Spleen (tissue), 11 donors: ENCODE data around the gene GAS7. TPM values are rescaled to one million over a fixed set of nuclear protein-coding genes. Genes with fewer than 3 reads are reported as not detected.

Experiments used
- DNase-seq: peaks from one replicate; pipeline ENCODE4 v3.0.0-alpha.2; 2020
- H3K27ac ChIP-seq, 8 donors: fragments of 200-600 bp; sonication (generic) in 7 of 8; 1 replicate in 4 of 8; 2 replicates in 4 of 8; pipeline versions ENCODE4 v1.5.0 to v1.8.0; 2016 to 2021; ENCODE audit warnings: inconsistent platforms in 4 of 8, mild to moderate bottlenecking in 4 of 8, moderate library complexity in 1 of 8
- H3K27me3 ChIP-seq, 7 donors: fragments of 200-600 bp; sonication (generic) in 6 of 7; replicated peaks in 1 of 7; 1 replicate in 4 of 7; 2 replicates in 3 of 7; pipeline versions ENCODE4 v1.5.0 to v1.8.0; 2016 to 2021; ENCODE audit warnings: inconsistent platforms in 3 of 7, mild to moderate bottlenecking in 1 of 7
- H3K36me3 ChIP-seq, 6 donors: fragments of 200-600 bp; sonication (generic) in 5 of 6; 1 replicate in 4 of 6; 2 replicates in 2 of 6; pipeline versions ENCODE4 v1.5.0 to v1.8.0; 2016 to 2021; ENCODE audit warnings: inconsistent platforms in 2 of 6
- H3K4me1 ChIP-seq, 6 donors: fragments of 200-600 bp; sonication (generic) in 5 of 6; 1 replicate in 3 of 6; 2 replicates in 3 of 6; pipeline versions ENCODE4 v1.5.0 to v1.8.0; 2016 to 2021; ENCODE audit warnings: inconsistent platforms in 3 of 6
- H3K4me3 ChIP-seq, 8 donors: fragments of 200-600 bp; sonication (generic) in 7 of 8; 1 replicate in 4 of 8; 2 replicates in 4 of 8; pipeline versions ENCODE4 v1.5.0 to v1.8.0; 2016 to 2021; ENCODE audit warnings: inconsistent platforms in 4 of 8, mild to moderate bottlenecking in 4 of 8, moderate library complexity in 2 of 8
- H3K9me3 ChIP-seq, 8 donors: fragments of 200-600 bp; sonication (generic) in 7 of 8; 1 replicate in 4 of 8; 2 replicates in 4 of 8; pipeline versions ENCODE4 v1.5.0 to v1.8.0; 2016 to 2021; ENCODE audit warnings: inconsistent platforms in 4 of 8
- CTCF ChIP-seq, 11 experiments: fragments of 200-600 bp in 7 of 11; fragments of 450-650 bp in 4 of 11; sonication (generic) in 4 of 11; IDR thresholded peaks in 8 of 11; conservative IDR thresholded peaks in 3 of 11; 1 replicate in 7 of 11; 2 replicates in 4 of 11; pipeline versions ENCODE4 v1.4.0 to v1.8.0; 2016 to 2021; ENCODE audit warnings: antibody characterized with exemption in 11 of 11, inconsistent platforms in 4 of 11, mild to moderate bottlenecking in 1 of 11
- POLR2A ChIP-seq, 3 donors: fragments of 450-650 bp; IDR thresholded peaks; one replicate each; pipeline ENCODE4 v1.5.1; 2017; ENCODE audit warnings: antibody characterized with exemption in 3 of 3, mild to moderate bottlenecking in 1 of 3
- POLR2AphosphoS5 ChIP-seq, 3 donors: sonication (generic); formaldehyde crosslinking; IDR thresholded peaks; one replicate each; pipeline ENCODE4 v1.5.1; 2017; ENCODE audit warnings: antibody characterized with exemption in 3 of 3
- WGBS, 5 donors: extraction: QIAGEN DNeasy Blood & Tissue Kit in 3 of 5; methylation state at CpG; one replicate each; pipeline versions ENCODE4 v1.1.5 to v1.1.7; 2013 to 2018; 5-methylcytosine and 5-hydroxymethylcytosine counted together
- intact Hi-C: fragments of 100-400 bp; cut with DNase I; formaldehyde crosslinking; loops from one replicate; pipeline ENCODE4 v1.15.0; 2023; ENCODE audit warnings: low total_unique reads
- polyA plus RNA-seq, 3 donors: library from polyadenylated mRNA; stranded (reverse); fragments of 200-250 nt; gene quantifications; one replicate each; pipeline ENCODE4 v1.2.1, GENCODE V29; 2013
- total RNA-seq, 7 donors: library from RNA; depleted of rRNA in 3 of 7; stranded (reverse); fragments of >200 nt in 3 of 7; fragmentation: NEBNext Ultra II Directional in 4 of 7; extraction: Animal tissue kit (Norgen Biotek cat#: 25700) in 4 of 7; gene quantifications; one replicate each; pipeline versions ENCODE4 v1.1.0 to v1.2.1, GENCODE V29; 2016 to 2021
- donor health status: healthy with polysubstance abuse.
- donor health status: DM: no; HTN: no; CAD: no; lungs with moderate emphysema.
- donor health status: DM: no; HTN: no; CAD: no.
- donor health status: Bipolar disorder and iron deficiency.
- donor health status: healthy.
- donor health status: DM: no; HTN: no; CAD: no.
- donor health status: DM: yes; HTN: yes; CAD: no.

The GAS7 gene
- total and polyA plus RNA-seq, 10 donors: 4.1 to 127 (median 60.9) TPM

GRCh38 chr17:10041287-10041612 lies 157.2 kb downstream of the GAS7 start:
- H3K9me3 ChIP-seq: no peaks in the 10 kb centered on the region
- H3K36me3 ChIP-seq: no peaks in the 10 kb centered on the region
- TF ChIP-seq POLR2A (IDR thresholded peaks at IDR 0.05) (no peak), CTCF (IDR thresholded peaks at IDR 0.05 in 8 of 11, conservative IDR thresholded peaks at IDR 0.05 in 3 of 11) (no peak), POLR2AphosphoS5 (IDR thresholded peaks at IDR 0.05) (no peak)
- H3K4me3 ChIP-seq: no peak overlapping the region
- no peak for DNase-seq
- no peaks in the 10 kb centered on the region for H3K27me3 ChIP-seq
- WGBS, 5 donors: 56 to 70% (median 63%) methylated on average over 4 of the region's 4 CpGs
- peaks cover 0 to 60% (median 17%) of the 10 kb centered on the region in 6 donors for H3K4me1 ChIP-seq
- H3K27ac ChIP-seq: no peak overlapping the region
- intact Hi-C loops: no loop called here

- DNase-seq: peak; percentile 87
- Histone ChIP-seq H3K4me3 (peak overlapping the region in 3 of 8 donors; percentile 25 to 40 (median 28)), H3K4me1 (peaks cover 14 to 85% (median 40%) of the 10 kb centered on the region in 6 donors), H3K27me3 (no peaks in the 10 kb centered on the region), H3K9me3 (no peaks in the 10 kb centered on the region), H3K27ac (peak overlapping the region in 7 of 8 donors; percentile 59 to 88 (median 76)), H3K36me3 (no peaks in the 10 kb centered on the region)
- intact Hi-C loops: no loop called here
- 38 to 68% (median 43%) methylated on average over 10 to 11 of the region's 11 CpGs for WGBS, 5 donors
- no peak for TF ChIP-seq POLR2A (IDR thresholded peaks at IDR 0.05)
- peak; percentile 51 to 75 (median 58) for TF ChIP-seq POLR2AphosphoS5 (IDR thresholded peaks at IDR 0.05)
- TF ChIP-seq CTCF (IDR thresholded peaks at IDR 0.05 in 8 of 11, conservative IDR thresholded peaks at IDR 0.05 in 3 of 11): no peak
These were observed 161.8 kb downstream of the GAS7 start for GRCh38 chr17:10036511-10037061.

DNA sequence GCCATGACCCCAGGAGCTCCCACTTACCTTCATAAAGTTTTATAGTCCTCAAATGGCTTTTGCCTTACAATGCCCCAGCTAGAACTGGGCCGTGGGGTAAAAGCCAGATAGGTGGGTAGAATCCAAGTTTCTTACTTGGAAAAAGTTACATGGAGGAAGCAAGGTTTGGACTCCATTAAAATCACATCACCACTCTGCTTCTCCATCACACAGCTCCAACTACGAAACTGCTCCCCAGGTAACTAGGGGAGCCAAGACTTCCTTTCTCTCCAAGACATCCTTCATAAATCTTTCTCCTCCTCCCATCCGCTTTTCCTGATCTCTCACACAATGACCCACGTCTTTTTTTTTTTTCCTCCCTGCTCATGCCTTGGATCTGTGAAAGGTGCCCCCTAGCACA lies 162.5 kb downstream of the GAS7 start:
- no peak for TF ChIP-seq POLR2AphosphoS5 (IDR thresholded peaks at IDR 0.05)
- no peak for TF ChIP-seq CTCF (IDR thresholded peaks at IDR 0.05 in 8 of 11, conservative IDR thresholded peaks at IDR 0.05 in 3 of 11)
- TF ChIP-seq POLR2A (IDR thresholded peaks at IDR 0.05): no peak
- H3K36me3 ChIP-seq: no peaks in the 10 kb centered on the region
- WGBS, 5 donors: 78 to 87% (median 86%) methylated on average over 4 of the region's 4 CpGs
- H3K9me3 ChIP-seq: no peaks in the 10 kb centered on the region
- intact Hi-C loops: no loop called here
- H3K4me3 ChIP-seq: peak overlapping the region in 4 of 8 donors; percentile 4 to 40 (median 26)
- no peaks in the 10 kb centered on the region for H3K27me3 ChIP-seq
- peak overlapping the region in 7 of 8 donors; percentile 59 to 88 (median 76) for H3K27ac ChIP-seq
- peaks cover 14 to 85% (median 44%) of the 10 kb centered on the region in 6 donors for H3K4me1 ChIP-seq
- peak; percentile 43 for DNase-seq

GRCh38 chr17:10034719-10035475 lies 163.5 kb downstream of the GAS7 start:
- TF ChIP-seq POLR2AphosphoS5 (IDR thresholded peaks at IDR 0.05) (no peak), POLR2A (IDR thresholded peaks at IDR 0.05) (no peak), CTCF (IDR thresholded peaks at IDR 0.05 in 8 of 11, conservative IDR thresholded peaks at IDR 0.05 in 3 of 11) (no peak)
- Histone ChIP-seq H3K27ac (peak overlapping the region in 6 of 8 donors; percentile 54 to 88 (median 80)), H3K9me3 (no peaks in the 10 kb centered on the region), H3K27me3 (no peaks in the 10 kb centered on the region), H3K4me1 (peaks cover 14 to 85% (median 46%) of the 10 kb centered on the region in 6 donors), H3K4me3 (peak overlapping the region in 3 of 8 donors; percentile 25 to 40 (median 28)), H3K36me3 (peaks cover 0 to 5% (median 0%) of the 10 kb centered on the region in 6 donors)
- 85 to 93% (median 91%) methylated on average over 12 to 15 of the region's 15 CpGs for WGBS, 5 donors
- DNase-seq: peak; percentile 69
- intact Hi-C loops: no loop called here
